BLaER1 treated with 17β-estradiol and CSF1 and Interleukin-3, amounts not matched to agents 10 nM and 100 nM (cell line): ENCODE data around the gene KAZN.

ENCODE experiments used
- H3K27ac ChIP-seq, 11 experiments: shearing (Covaris generic); formaldehyde crosslinking; 2 replicates each; pipeline ENCODE4 v1.8.1; 2022
- H3K27me3 ChIP-seq, 11 experiments: shearing (Covaris generic); formaldehyde crosslinking; 2 replicates each; pipeline ENCODE4 v1.8.1; 2022
- H3K36me3 ChIP-seq, 11 experiments: shearing (Covaris generic); formaldehyde crosslinking; 2 replicates each; pipeline ENCODE4 v1.8.1; 2022
- H3K4me1 ChIP-seq, 10 experiments: shearing (Covaris generic); formaldehyde crosslinking; 2 replicates each; pipeline ENCODE4 v1.8.1; 2022
- H3K4me2 ChIP-seq, 11 experiments: shearing (Covaris generic); formaldehyde crosslinking; 2 replicates each; pipeline ENCODE4 v1.8.1; 2022
- H3K4me3 ChIP-seq, 10 experiments: shearing (Covaris generic); formaldehyde crosslinking; 2 replicates each; pipeline ENCODE4 v1.8.1; 2022
- H3K9ac ChIP-seq, 11 experiments: shearing (Covaris generic); formaldehyde crosslinking; 2 replicates each; pipeline ENCODE4 v1.8.1; 2022
- H3K9me3 ChIP-seq, 11 experiments: shearing (Covaris generic); formaldehyde crosslinking; replicated peaks in 1 of 11; 2 replicates each; pipeline ENCODE4 v1.8.1; 2022
- H4K20me1 ChIP-seq, 11 experiments: shearing (Covaris generic); formaldehyde crosslinking; 2 replicates each; pipeline ENCODE4 v1.8.1; 2022
- Cebpa-rat ChIP-seq, 11 experiments: shearing (Covaris generic); IDR thresholded peaks; 2 replicates each; pipeline ENCODE4 v1.8.1; 2022

KAZN gene

DNA sequence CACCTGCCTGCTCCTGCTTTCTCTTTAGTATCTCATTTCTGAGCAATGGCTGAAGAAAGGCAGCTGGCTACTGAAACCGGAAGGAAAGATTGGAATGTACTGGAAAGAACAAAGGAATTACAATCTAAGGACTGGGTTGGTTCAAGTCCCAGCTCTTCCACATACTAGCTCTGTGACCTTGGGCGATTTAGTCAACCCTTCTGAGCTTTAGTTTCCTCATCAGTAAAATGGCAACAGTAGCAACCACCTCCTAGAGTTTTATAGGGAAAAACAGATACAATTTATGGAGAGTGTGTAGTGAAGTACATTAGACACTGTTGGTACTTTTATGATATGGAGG is 158.8 kb downstream of the KAZN start:
- Histone ChIP-seq H3K9ac (no peak overlapping the region), H3K27me3 (peaks cover 0 to 12% (median 6%) of the 10 kb centered on the region in 11 experiments; a peak in 6 of 22 replicates), H3K36me3 (no peaks in the 10 kb centered on the region), H3K4me2 (peak overlapping the region in 9 of 11 experiments; percentile 16 to 68 (median 46); a peak in 18 of 22 replicates), H4K20me1 (no peaks in the 10 kb centered on the region), H3K9me3 (peaks cover 0 to 5% (median 0%) of the 10 kb centered on the region in 11 experiments; a peak in 2 of 22 replicates), H3K4me3 (no peak overlapping the region), H3K4me1 (peaks cover 10 to 50% (median 40%) of the 10 kb centered on the region in 10 experiments; a peak in 18 of 20 replicates), H3K27ac (no peak overlapping the region)
- TF ChIP-seq Cebpa-rat (IDR thresholded peaks at IDR 0.05) = no peak

DNA sequence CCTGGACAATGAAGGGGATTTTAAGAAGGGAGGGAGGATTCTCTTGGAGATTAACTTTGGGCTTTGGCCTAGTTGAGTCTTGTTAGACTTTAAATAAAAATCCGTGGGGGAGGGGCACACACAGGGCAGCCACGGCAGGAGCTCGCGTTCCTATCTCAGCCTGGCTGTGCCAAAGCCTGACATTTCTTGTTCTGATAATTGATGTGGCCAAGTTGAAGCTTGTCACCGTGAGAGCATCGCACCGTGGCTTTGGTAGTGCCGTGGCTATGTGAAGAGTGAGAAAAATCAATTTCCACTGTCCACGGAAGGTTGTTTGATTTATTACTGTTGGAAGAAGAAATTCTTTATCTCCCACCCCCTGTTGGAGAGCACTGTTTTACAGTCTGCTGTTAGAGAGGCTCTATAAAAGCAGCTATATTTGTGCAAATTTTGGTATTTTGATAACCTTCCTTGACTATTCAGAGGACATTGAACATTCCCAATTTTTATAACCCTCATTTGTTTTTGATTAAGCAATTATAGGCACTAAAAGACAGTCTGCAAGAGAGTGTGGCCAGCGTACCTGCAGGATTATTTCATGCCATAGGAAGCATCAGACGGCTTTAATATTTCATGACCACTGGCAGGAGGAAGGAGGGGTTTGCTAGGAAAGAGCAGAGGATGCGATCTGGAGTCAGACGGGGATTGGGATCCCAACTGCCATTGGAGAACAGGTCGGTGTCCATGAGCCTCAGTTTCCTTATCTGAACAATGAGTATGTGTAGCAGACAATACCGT is 160.7 kb downstream of the KAZN start:
- no peak overlapping the region for H3K4me3 ChIP-seq
- peak overlapping the region in 1 of 11 experiments; percentile 85; a peak in 1 of 22 replicates for H3K4me2 ChIP-seq
- no peaks in the 10 kb centered on the region for H3K36me3 ChIP-seq
- no peak for TF ChIP-seq Cebpa-rat (IDR thresholded peaks at IDR 0.05)
- H4K20me1 ChIP-seq = no peaks in the 10 kb centered on the region
- H3K27ac ChIP-seq = no peak overlapping the region
- no peak overlapping the region for H3K9ac ChIP-seq
- H3K27me3 ChIP-seq = peaks cover 0 to 12% (median 6%) of the 10 kb centered on the region in 11 experiments; a peak in 6 of 22 replicates
- peaks cover 10 to 62% (median 48%) of the 10 kb centered on the region in 10 experiments; a peak in 18 of 20 replicates for H3K4me1 ChIP-seq
- H3K9me3 ChIP-seq = no peaks in the 10 kb centered on the region

DNA sequence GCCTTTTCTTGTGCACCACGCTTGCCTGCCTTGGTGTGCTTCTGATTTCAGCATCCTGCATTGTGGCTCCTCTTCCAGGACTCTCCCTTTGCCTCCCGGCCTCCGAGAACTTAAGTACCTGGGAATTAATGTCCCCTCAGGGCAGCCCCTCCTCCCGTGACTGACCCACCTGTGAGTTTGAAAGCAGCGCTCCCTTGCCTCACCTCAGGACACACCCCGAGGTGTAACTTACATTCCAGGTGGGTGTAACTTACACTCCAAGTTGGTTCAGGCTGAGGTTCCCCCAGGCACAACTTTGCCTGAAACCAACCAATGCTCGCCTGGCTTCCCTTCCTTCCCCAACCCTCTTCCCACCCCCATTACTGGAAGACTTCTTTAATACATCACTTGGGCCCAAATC is 161.4 kb downstream of the KAZN start:
- no peaks in the 10 kb centered on the region for H4K20me1 ChIP-seq
- TF ChIP-seq Cebpa-rat (IDR thresholded peaks at IDR 0.05) = no peak

DNA sequence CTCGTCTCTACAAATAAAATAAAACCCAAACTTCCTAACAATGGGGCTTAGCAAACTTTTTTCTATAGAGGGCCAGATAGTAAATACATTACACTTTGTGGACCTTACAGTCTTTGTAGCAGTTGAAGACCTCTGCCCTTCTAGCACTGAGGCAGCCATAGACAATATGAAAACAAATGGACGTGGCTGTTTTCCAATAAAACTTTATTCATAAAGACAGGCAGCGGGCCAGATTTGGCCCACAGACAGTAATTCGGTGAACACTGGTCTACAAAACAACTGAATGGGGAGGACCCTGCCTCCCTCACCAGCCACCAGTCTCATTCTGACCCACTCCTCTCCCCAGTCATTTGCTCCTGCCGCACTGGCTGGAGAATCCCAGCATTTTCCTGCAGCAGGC is 162.3 kb downstream of the KAZN start:
- Histone ChIP-seq H3K4me3 (no peak overlapping the region), H3K27me3 (peaks cover 0 to 12% (median 6%) of the 10 kb centered on the region in 11 experiments; a peak in 6 of 22 replicates), H3K36me3 (no peaks in the 10 kb centered on the region), H3K9me3 (no peaks in the 10 kb centered on the region), H4K20me1 (no peaks in the 10 kb centered on the region), H3K4me1 (peaks cover 6 to 57% (median 44%) of the 10 kb centered on the region in 10 experiments; a peak in 18 of 20 replicates), H3K27ac (peak overlapping the region in 8 of 11 experiments; percentile 26 to 85 (median 66); a peak in 13 of 22 replicates), H3K9ac (peak overlapping the region in 4 of 11 experiments; percentile 42 to 73 (median 54); a peak in 7 of 22 replicates), H3K4me2 (peak overlapping the region in 8 of 11 experiments; percentile 38 to 85 (median 76); a peak in 17 of 22 replicates)
- TF ChIP-seq Cebpa-rat (IDR thresholded peaks at IDR 0.05) = no peak

More for the DNA sequence above, 161.4 kb downstream of the KAZN start:
- no peak overlapping the region; a peak in 3 of 22 replicates for H3K27ac ChIP-seq
- no peaks in the 10 kb centered on the region for H3K9me3 ChIP-seq
- H3K36me3 ChIP-seq = no peaks in the 10 kb centered on the region
- H3K4me2 ChIP-seq = peak overlapping the region in 1 of 11 experiments; percentile 85; a peak in 3 of 22 replicates
- no peak overlapping the region for H3K9ac ChIP-seq
- H3K4me1 ChIP-seq = peaks cover 10 to 62% (median 48%) of the 10 kb centered on the region in 10 experiments; a peak in 18 of 20 replicates
- no peak overlapping the region for H3K4me3 ChIP-seq
- H3K27me3 ChIP-seq = peaks cover 0 to 12% (median 6%) of the 10 kb centered on the region in 11 experiments; a peak in 6 of 22 replicates

DNA sequence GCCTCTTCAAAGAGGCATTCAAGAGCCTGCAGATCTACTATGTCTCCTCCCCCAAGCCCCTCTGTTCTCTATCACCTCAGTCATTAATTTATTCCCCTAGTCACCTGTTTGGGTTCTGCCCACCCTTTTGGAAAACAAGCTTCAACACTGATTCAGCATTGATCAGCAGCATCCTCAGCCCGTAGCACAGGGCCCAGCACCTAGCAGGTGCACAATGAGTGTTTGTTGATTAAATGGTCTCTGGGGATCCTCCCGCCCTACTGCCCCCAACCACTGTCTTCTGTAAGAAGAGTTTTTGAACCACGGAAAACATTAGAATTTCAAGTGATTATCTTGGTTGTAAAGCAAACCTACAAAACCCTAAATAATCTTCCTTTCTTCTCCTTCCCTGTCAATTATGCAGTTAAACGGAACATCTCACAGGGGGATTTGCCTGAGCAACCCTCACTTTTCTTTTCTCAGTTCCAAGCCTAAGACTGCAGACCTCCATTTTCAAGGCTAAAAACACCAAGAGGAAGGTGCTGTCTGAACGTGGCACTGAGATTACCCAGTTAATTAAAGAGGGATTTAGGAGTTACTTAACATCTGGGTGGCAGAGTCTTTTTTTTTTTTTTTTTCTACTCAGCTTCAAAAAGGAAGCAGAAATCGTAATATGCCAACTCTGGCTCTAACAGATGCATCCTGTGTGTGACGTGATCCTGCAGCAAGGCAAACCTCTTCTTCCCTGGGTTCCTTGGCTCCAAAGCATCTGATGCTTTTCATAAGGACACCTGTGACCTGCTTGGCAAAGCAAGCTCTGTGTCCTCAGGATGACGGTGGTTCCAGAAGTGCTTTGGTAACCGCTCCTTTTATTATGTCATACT is 163.0 kb downstream of the KAZN start:
- H3K9ac ChIP-seq = peak overlapping the region in 7 of 11 experiments; percentile 2 to 73 (median 42); a peak in 9 of 22 replicates
- 0 out of 20 replicates have a peak overlapping the region, but pooled peaks of 1 of the 10 experiments have one; percentile 23 for H3K4me3 ChIP-seq
- peaks cover 0 to 11% (median 0%) of the 10 kb centered on the region in 11 experiments; a peak in 5 of 22 replicates for H3K27me3 ChIP-seq
- H4K20me1 ChIP-seq = no peaks in the 10 kb centered on the region
- H3K36me3 ChIP-seq = no peaks in the 10 kb centered on the region
- H3K27ac ChIP-seq = peak overlapping the region in 8 of 11 experiments; percentile 26 to 85 (median 66); a peak in 15 of 22 replicates
- peaks cover 5 to 51% (median 36%) of the 10 kb centered on the region in 10 experiments; a peak in 18 of 20 replicates for H3K4me1 ChIP-seq
- no peaks in the 10 kb centered on the region for H3K9me3 ChIP-seq
- H3K4me2 ChIP-seq = peak overlapping the region; percentile 21 to 85 (median 74); a peak in 21 of 22 replicates
- peak in 2 of 11 experiments; percentile 7 to 9; a peak in 1 of 22 replicates for TF ChIP-seq Cebpa-rat (IDR thresholded peaks at IDR 0.05)

DNA sequence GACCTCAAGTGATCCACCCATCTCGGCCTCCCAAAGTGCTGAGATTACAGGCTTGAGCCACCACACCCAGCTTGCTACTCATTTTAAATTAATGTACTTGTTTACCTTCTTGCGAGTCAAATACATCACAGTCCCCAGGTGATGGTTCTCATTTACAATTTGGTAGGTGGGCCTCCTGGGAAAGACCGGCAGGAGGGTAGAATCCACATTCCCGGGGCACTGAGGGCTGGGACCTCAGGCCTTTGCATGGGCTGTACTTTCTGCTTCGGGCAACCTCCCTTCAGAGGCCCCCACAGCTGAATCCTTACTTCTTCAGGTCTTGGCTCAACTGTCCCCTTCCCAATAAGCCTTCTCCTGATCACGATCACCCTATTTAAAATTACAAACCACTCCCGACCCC is 165.5 kb downstream of the KAZN start:
- Histone ChIP-seq H3K9me3 (no peaks in the 10 kb centered on the region), H3K4me1 (peaks cover 5 to 51% (median 27%) of the 10 kb centered on the region in 10 experiments; a peak in 18 of 20 replicates), H3K4me2 (no peak overlapping the region), H3K27ac (no peak overlapping the region), H3K36me3 (no peaks in the 10 kb centered on the region), H4K20me1 (no peaks in the 10 kb centered on the region), H3K27me3 (no peaks in the 10 kb centered on the region), H3K4me3 (no peak overlapping the region), H3K9ac (no peak overlapping the region)
- no peak for TF ChIP-seq Cebpa-rat (IDR thresholded peaks at IDR 0.05)

DNA sequence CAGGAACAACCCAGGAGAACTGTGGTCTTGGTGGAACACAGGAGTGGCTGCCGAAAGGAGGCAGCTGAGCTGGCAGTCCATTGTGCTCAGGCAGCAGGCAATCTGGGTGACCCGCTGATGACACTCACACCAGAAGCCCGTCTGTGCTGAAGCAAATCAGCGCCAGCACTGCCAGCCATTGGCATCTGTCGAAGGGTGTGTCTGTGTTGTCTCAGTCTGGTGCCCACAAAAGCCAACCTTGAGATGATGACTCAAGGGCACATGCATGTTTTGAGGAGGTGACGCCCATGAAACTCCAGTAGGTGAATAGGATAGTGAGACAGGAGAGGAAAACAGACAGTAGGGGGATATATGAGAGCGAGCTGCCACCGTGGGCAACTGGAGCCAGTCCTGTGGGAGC is 167.3 kb downstream of the KAZN start:
- H3K4me1 ChIP-seq = peaks cover 5 to 40% (median 26%) of the 10 kb centered on the region in 10 experiments; a peak in 18 of 20 replicates
- H3K27ac ChIP-seq = no peak overlapping the region
- no peaks in the 10 kb centered on the region for H3K27me3 ChIP-seq
- no peaks in the 10 kb centered on the region; a peak in 1 of 22 replicates for H3K9me3 ChIP-seq
- H3K4me3 ChIP-seq = no peak overlapping the region
- no peak overlapping the region for H3K9ac ChIP-seq
- no peaks in the 10 kb centered on the region for H3K36me3 ChIP-seq
- no peak for TF ChIP-seq Cebpa-rat (IDR thresholded peaks at IDR 0.05)
- H3K4me2 ChIP-seq = no peak overlapping the region
- no peaks in the 10 kb centered on the region for H4K20me1 ChIP-seq

DNA sequence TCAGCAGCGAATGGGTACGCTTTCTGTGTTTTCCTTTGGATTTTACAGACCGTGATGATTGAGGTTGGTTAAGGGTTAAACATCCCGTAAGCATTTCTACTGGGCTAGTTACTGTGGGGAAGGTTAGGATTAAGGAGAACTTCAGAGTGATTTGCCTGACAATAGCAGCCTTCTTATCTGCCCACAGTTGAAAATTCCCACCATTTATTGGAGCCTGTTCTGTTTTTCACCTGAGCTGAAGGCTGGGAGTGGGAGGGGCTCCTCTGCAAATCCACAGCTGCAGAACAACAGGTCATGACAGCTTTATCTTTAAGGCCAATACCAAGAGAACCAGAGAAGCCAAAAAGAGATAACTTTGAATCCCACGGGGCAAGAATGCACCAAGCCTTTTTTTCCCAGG is 168.6 kb downstream of the KAZN start:
- Histone ChIP-seq H3K4me3 (no peak overlapping the region), H3K27ac (no peak overlapping the region), H4K20me1 (no peaks in the 10 kb centered on the region), H3K9ac (no peak overlapping the region), H3K27me3 (no peaks in the 10 kb centered on the region), H3K4me2 (peak overlapping the region in 3 of 11 experiments; percentile 3 to 8 (median 3); a peak in 3 of 22 replicates), H3K9me3 (no peaks in the 10 kb centered on the region; a peak in 1 of 22 replicates), H3K36me3 (no peaks in the 10 kb centered on the region), H3K4me1 (peaks cover 2 to 27% (median 13%) of the 10 kb centered on the region in 10 experiments; a peak in 17 of 20 replicates)
- no peak for TF ChIP-seq Cebpa-rat (IDR thresholded peaks at IDR 0.05)
